Right ventricle myocardium superior (tissue), 1 donor: ENCODE measurements around the gene CHMP4A. TPM values are rescaled to one million over a fixed set of nuclear protein-coding genes. Genes with fewer than 3 reads are reported as not detected.
"Not testable (repeated sequence)": the region's sequence is repeated elsewhere in the genome, so short reads cannot be mapped to it uniquely, and the experiment has no call there.

ENCODE experiments used
- ATAC-seq: fragments of 200-7000 bp; cut with Tn5 transposase; one replicate; pipeline ENCODE4 v1.9.1; 2020; ENCODE audit warnings: mild to moderate bottlenecking; ENCODE audit not compliant: poor library complexity
- DNase-seq: peaks from one replicate; pipeline ENCODE4 v3.0.0-alpha.2; 2020
- intact Hi-C: fragments of 100-400 bp; cut with DNase I; formaldehyde crosslinking; loops from one replicate; pipeline ENCODE4 v1.11.2; 2022
- total RNA-seq: library from RNA; stranded (reverse); fragmentation: NEBNext Ultra II Directional; extraction: Animal tissue kit (Norgen Biotek cat#: 25700); gene quantifications from one replicate; pipeline ENCODE4 v1.2.1, GENCODE V29; 2021
- donor health status: DM: no; HTN: yes; CAD: no; lungs with severe emphysema.

CHMP4A gene
- total RNA-seq, 1 donor from 2014 or later, result 26.6 TPM

- intact Hi-C loops, result no loop called here
- DNase-seq (no peak), ATAC-seq (no peak)
These were observed 37.1 kb upstream of the CHMP4A start for GRCh38 chr14:24250354-24250753.

- intact Hi-C loops, result no loop called here
- ATAC-seq (no peak), DNase-seq (no peak)
These were observed 36.1 kb upstream of the CHMP4A start for GRCh38 chr14:24249230-24250021.

- intact Hi-C loops, result no loop called here
- DNase-seq (no peak), ATAC-seq (no peak)
These were observed 34.1 kb upstream of the CHMP4A start for GRCh38 chr14:24247422-24247821.

GRCh38 chr14:24246765-24247212 lies 33.5 kb upstream of the CHMP4A start:
- intact Hi-C loops, result no loop called here
- DNase-seq (no peak), ATAC-seq (no peak)

GRCh38 chr14:24245350-24245749 lies 32.1 kb upstream of the CHMP4A start:
- DNase-seq, ATAC-seq, intact Hi-C loops: not testable (repeated sequence)

- ATAC-seq (peak; percentile 0), DNase-seq (no peak)
- intact Hi-C loops, result loop anchor here (2.0 kb wide), 1 partner anchor 53 kb away; no protein-coding TSS in a partner anchor
These were observed 30.1 kb upstream of the CHMP4A start for GRCh38 chr14:24243336-24243836.

- intact Hi-C loops, result loop anchor here (2.0 kb wide), 1 partner anchor 55 kb away; no protein-coding TSS in a partner anchor
- ATAC-seq (peak; percentile 95), DNase-seq (peak; percentile 94)
These were observed 28.6 kb upstream of the CHMP4A start for GRCh38 chr14:24241829-24242443.

GRCh38 chr14:24240110-24240918 lies 27.0 kb upstream of the CHMP4A start:
- intact Hi-C loops, result no loop called here
- DNase-seq (no peak), ATAC-seq (no peak)

- ATAC-seq (no peak), DNase-seq (no peak)
- intact Hi-C loops, result no loop called here
These were observed 25.3 kb upstream of the CHMP4A start for GRCh38 chr14:24238527-24239037.

GRCh38 chr14:24238123-24238522 lies 24.8 kb upstream of the CHMP4A start:
- intact Hi-C loops, result no loop called here
- no peak for ATAC-seq
- no peak for DNase-seq

GRCh38 chr14:24237463-24237955 lies 24.2 kb upstream of the CHMP4A start:
- ATAC-seq (no peak), DNase-seq (no peak)
- intact Hi-C loops, result no loop called here

GRCh38 chr14:24236689-24237462 lies 23.6 kb upstream of the CHMP4A start:
- DNase-seq, result no peak
- intact Hi-C loops, result no loop called here
- no peak for ATAC-seq

GRCh38 chr14:24235804-24236688 lies 22.8 kb upstream of the CHMP4A start:
- intact Hi-C loops, result no loop called here
- DNase-seq (no peak), ATAC-seq (no peak)

GRCh38 chr14:24234095-24235005 lies 21.1 kb upstream of the CHMP4A start:
- ATAC-seq, result no peak

GRCh38 chr14:24233538-24233866 lies 20.2 kb upstream of the CHMP4A start:
- DNase-seq, result no peak
- intact Hi-C loops, result no loop called here
- no peak for ATAC-seq

More at GRCh38 chr14:24234095-24235005, 21.1 kb upstream of the CHMP4A start:
- intact Hi-C loops, result no loop called here
- DNase-seq, result no peak
